ENCODE measurements around the gene FAM216B. TPM values are rescaled to one million over a fixed set of nuclear protein-coding genes. Genes with fewer than 3 reads are reported as not detected.
"Not testable (repeated sequence)": the region's sequence is repeated elsewhere in the genome, so short reads cannot be mapped to it uniquely, and the experiment has no call there.

The FAM216B gene
- total and polyA plus RNA-seq, 2 donors: 0.05 to 0.14 TPM

DNA sequence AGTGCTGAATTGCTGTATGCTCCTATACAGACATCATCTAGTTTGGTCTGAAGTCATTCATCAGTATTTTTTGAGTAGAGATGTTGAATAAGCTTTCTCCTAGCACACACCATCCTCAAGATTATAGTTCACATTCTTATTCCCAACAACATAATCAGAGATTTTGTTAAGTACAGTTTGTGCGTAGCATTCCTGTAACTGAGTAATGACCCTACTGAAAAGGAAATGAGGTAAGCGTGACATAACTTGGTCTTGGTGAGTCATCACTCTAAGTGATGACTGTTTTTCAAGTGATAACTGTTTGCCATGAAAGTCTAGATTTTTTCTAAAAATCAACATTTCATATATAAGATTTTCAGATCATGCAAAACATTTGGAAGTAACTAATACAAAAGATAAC is 18.5 kb upstream of the FAM216B start:
- Histone ChIP-seq H3K9me3 (ENCODE audit: control insufficient read depth in 2 of 2, insufficient read depth in 1 of 2, low read length in 1 of 2) (no peaks in the 10 kb centered on the region), H3K27ac (ENCODE audit: low read depth in 1 of 2, low read length in 1 of 2) (no peak overlapping the region), H3K27me3 (ENCODE audit: control insufficient read depth in 2 of 2, insufficient read depth in 1 of 2, low read length in 1 of 2) (no peaks in the 10 kb centered on the region), H3K4me3 (ENCODE audit: low read length in 2 of 2) (no peak overlapping the region), H3K36me3 (ENCODE audit: control insufficient read depth in 2 of 2, insufficient read depth in 2 of 2, low read length in 1 of 2) (no peaks in the 10 kb centered on the region), H3K4me1 (ENCODE audit: control insufficient read depth in 2 of 2, insufficient read depth in 2 of 2, low read length in 2 of 2) (no peaks in the 10 kb centered on the region)
- DNase-seq (ENCODE audit: low read depth in 6 of 9, low spot score in 9 of 9): no peak
- WGBS: 97% methylated on average over 2 of the region's 2 CpGs

- DNase-seq (ENCODE audit: low read depth in 6 of 9, low spot score in 9 of 9): no peak
- H3K4me1 ChIP-seq (ENCODE audit: control insufficient read depth in 2 of 2, insufficient read depth in 2 of 2, low read length in 2 of 2): no peaks in the 10 kb centered on the region
- WGBS: 95% methylated on average over 1 of the region's 1 CpG
- H3K4me3 ChIP-seq (ENCODE audit: low read length in 2 of 2): no peak overlapping the region
- H3K27me3 ChIP-seq (ENCODE audit: control insufficient read depth in 2 of 2, insufficient read depth in 1 of 2, low read length in 1 of 2): no peaks in the 10 kb centered on the region
- no peak overlapping the region for H3K27ac ChIP-seq (ENCODE audit: low read depth in 1 of 2, low read length in 1 of 2)
- H3K9me3 ChIP-seq (ENCODE audit: control insufficient read depth in 2 of 2, insufficient read depth in 1 of 2, low read length in 1 of 2): no peaks in the 10 kb centered on the region
- no peaks in the 10 kb centered on the region for H3K36me3 ChIP-seq (ENCODE audit: control insufficient read depth in 2 of 2, insufficient read depth in 2 of 2, low read length in 1 of 2)
These were observed 15.4 kb upstream of the FAM216B start for GRCh38 chr13:42766016-42766415.

DNA sequence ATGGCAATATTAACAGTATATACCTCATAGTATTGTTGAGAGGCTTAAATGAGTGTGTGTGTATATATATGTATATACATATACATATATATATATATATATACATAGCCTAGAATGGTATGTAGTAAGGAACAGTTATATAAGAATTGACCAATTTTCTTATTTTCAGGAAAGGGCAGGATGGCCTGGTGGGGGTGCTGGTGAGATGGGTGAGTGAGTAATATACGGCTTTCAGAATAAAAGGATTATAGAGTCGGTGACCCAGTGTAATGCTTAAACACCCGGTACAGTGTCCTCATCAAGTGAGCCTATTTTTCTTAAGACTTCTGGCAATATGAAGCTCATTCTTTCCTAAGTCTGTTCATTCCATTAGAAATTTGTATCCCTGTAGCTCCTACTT is 11.7 kb upstream of the FAM216B start:
- no peaks in the 10 kb centered on the region for H3K9me3 ChIP-seq (ENCODE audit: control insufficient read depth in 2 of 2, insufficient read depth in 1 of 2, low read length in 1 of 2)
- WGBS: 96% methylated on average over 3 of the region's 3 CpGs
- no peak overlapping the region for H3K27ac ChIP-seq (ENCODE audit: low read depth in 1 of 2, low read length in 1 of 2)
- no peak overlapping the region for H3K4me3 ChIP-seq (ENCODE audit: low read length in 2 of 2)
- H3K36me3 ChIP-seq (ENCODE audit: control insufficient read depth in 2 of 2, insufficient read depth in 2 of 2, low read length in 1 of 2): no peaks in the 10 kb centered on the region
- H3K4me1 ChIP-seq (ENCODE audit: control insufficient read depth in 2 of 2, insufficient read depth in 2 of 2, low read length in 2 of 2): no peaks in the 10 kb centered on the region
- H3K27me3 ChIP-seq (ENCODE audit: control insufficient read depth in 2 of 2, insufficient read depth in 1 of 2, low read length in 1 of 2): no peaks in the 10 kb centered on the region
- no peak for DNase-seq (ENCODE audit: low read depth in 6 of 9, low spot score in 9 of 9)

DNA sequence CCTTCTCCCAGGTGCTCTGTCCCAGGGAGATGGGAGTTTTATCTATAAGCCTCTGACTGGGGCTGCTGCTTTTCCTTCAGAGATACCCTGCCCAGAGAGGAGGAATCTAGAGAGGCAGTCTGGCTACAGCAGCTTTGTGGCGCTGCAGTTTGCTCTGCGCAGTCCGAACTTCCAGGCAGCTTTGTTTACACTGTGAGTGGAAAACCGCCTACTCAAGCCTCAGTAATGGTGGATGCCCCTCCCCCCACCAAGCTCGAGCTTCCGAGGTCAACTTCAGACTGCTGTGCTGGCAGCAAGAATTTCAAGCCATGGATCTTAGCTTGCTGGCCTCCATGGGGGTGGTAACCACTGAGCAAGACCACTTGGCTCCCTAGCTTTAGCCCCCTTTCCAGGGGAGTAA is 4.8 kb upstream of the FAM216B start:
- H3K36me3 ChIP-seq (ENCODE audit: control insufficient read depth in 2 of 2, insufficient read depth in 2 of 2, low read length in 1 of 2); DNase-seq (ENCODE audit: low read depth in 6 of 9, low spot score in 9 of 9); H3K9me3 ChIP-seq (ENCODE audit: control insufficient read depth in 2 of 2, insufficient read depth in 1 of 2, low read length in 1 of 2): not testable (repeated sequence)

GRCh38 chr13:42777467-42777866 is 3.9 kb upstream of the FAM216B start:
- Histone ChIP-seq H3K27me3 (ENCODE audit: control insufficient read depth in 2 of 2, insufficient read depth in 1 of 2, low read length in 1 of 2) (no peaks in the 10 kb centered on the region), H3K9me3 (ENCODE audit: control insufficient read depth in 2 of 2, insufficient read depth in 1 of 2, low read length in 1 of 2) (peaks cover 0 to 4% of the 10 kb centered on the region in 2 donors), H3K36me3 (ENCODE audit: control insufficient read depth in 2 of 2, insufficient read depth in 2 of 2, low read length in 1 of 2) (no peaks in the 10 kb centered on the region), H3K27ac (ENCODE audit: low read depth in 1 of 2, low read length in 1 of 2) (no peak overlapping the region), H3K4me1 (ENCODE audit: control insufficient read depth in 2 of 2, insufficient read depth in 2 of 2, low read length in 2 of 2) (no peaks in the 10 kb centered on the region), H3K4me3 (ENCODE audit: low read length in 2 of 2) (no peak overlapping the region)
- DNase-seq (ENCODE audit: low read depth in 6 of 9, low spot score in 9 of 9): no peak
- 87% methylated on average over 5 of the region's 5 CpGs for WGBS

More for the DNA sequence above, 4.8 kb upstream of the FAM216B start:
- H3K4me1 ChIP-seq (ENCODE audit: control insufficient read depth in 2 of 2, insufficient read depth in 2 of 2, low read length in 2 of 2); H3K27me3 ChIP-seq (ENCODE audit: control insufficient read depth in 2 of 2, insufficient read depth in 1 of 2, low read length in 1 of 2); H3K27ac ChIP-seq (ENCODE audit: low read depth in 1 of 2, low read length in 1 of 2); H3K4me3 ChIP-seq (ENCODE audit: low read length in 2 of 2): not testable (repeated sequence)
- 96% methylated on average over 6 of the region's 6 CpGs for WGBS

- H3K4me3 ChIP-seq (ENCODE audit: low read length in 2 of 2): no peak overlapping the region
- no peaks in the 10 kb centered on the region for H3K4me1 ChIP-seq (ENCODE audit: control insufficient read depth in 2 of 2, insufficient read depth in 2 of 2, low read length in 2 of 2)
- no peak for DNase-seq (ENCODE audit: low read depth in 6 of 9, low spot score in 9 of 9)
- no peaks in the 10 kb centered on the region for H3K36me3 ChIP-seq (ENCODE audit: control insufficient read depth in 2 of 2, insufficient read depth in 2 of 2, low read length in 1 of 2)
- H3K27me3 ChIP-seq (ENCODE audit: control insufficient read depth in 2 of 2, insufficient read depth in 1 of 2, low read length in 1 of 2): no peaks in the 10 kb centered on the region
- no peak overlapping the region for H3K27ac ChIP-seq (ENCODE audit: low read depth in 1 of 2, low read length in 1 of 2)
- peaks cover 0 to 4% of the 10 kb centered on the region in 2 donors for H3K9me3 ChIP-seq (ENCODE audit: control insufficient read depth in 2 of 2, insufficient read depth in 1 of 2, low read length in 1 of 2)
- 100% methylated on average over 1 of the region's 1 CpG for WGBS
These were observed 1.3 kb upstream of the FAM216B start for GRCh38 chr13:42780044-42780443.

GRCh38 chr13:42786715-42787114 is 5.3 kb downstream of the FAM216B start:
- no peaks in the 10 kb centered on the region for H3K36me3 ChIP-seq (ENCODE audit: control insufficient read depth in 2 of 2, insufficient read depth in 2 of 2, low read length in 1 of 2)
- H3K27ac ChIP-seq (ENCODE audit: low read depth in 1 of 2, low read length in 1 of 2): no peak overlapping the region
- no peaks in the 10 kb centered on the region for H3K27me3 ChIP-seq (ENCODE audit: control insufficient read depth in 2 of 2, insufficient read depth in 1 of 2, low read length in 1 of 2)
- no peak for DNase-seq (ENCODE audit: low read depth in 6 of 9, low spot score in 9 of 9)
- no peak overlapping the region for H3K4me3 ChIP-seq (ENCODE audit: low read length in 2 of 2)
- no peaks in the 10 kb centered on the region for H3K4me1 ChIP-seq (ENCODE audit: control insufficient read depth in 2 of 2, insufficient read depth in 2 of 2, low read length in 2 of 2)
- H3K9me3 ChIP-seq (ENCODE audit: control insufficient read depth in 2 of 2, insufficient read depth in 1 of 2, low read length in 1 of 2): no peaks in the 10 kb centered on the region
- WGBS: 91% methylated on average over 7 of the region's 7 CpGs

DNA sequence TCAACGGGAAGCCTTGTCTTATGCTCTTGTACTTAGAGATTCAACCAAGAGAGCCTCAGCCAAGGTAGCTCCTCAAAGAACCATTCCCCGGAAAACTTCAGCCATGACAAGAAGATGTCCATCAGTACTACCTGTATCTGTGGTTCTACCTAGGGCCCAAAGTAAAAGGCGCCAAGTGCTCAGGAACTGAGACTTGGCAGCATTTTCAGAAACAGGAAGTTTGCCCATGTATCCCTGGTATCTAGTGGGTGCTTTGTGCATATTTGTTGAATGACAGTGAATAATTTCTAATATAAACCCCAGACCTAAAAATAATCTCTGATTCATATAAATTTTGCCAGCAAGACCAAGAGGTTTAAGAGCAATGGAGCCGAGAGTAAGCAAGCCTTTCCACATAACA is 7.2 kb downstream of the FAM216B start:
- no peaks in the 10 kb centered on the region for H3K36me3 ChIP-seq (ENCODE audit: control insufficient read depth in 2 of 2, insufficient read depth in 2 of 2, low read length in 1 of 2)
- H3K9me3 ChIP-seq (ENCODE audit: control insufficient read depth in 2 of 2, insufficient read depth in 1 of 2, low read length in 1 of 2): no peaks in the 10 kb centered on the region
- 97% methylated on average over 4 of the region's 4 CpGs for WGBS
- no peaks in the 10 kb centered on the region for H3K27me3 ChIP-seq (ENCODE audit: control insufficient read depth in 2 of 2, insufficient read depth in 1 of 2, low read length in 1 of 2)
- DNase-seq (ENCODE audit: low read depth in 6 of 9, low spot score in 9 of 9): no peak
- no peak overlapping the region for H3K4me3 ChIP-seq (ENCODE audit: low read length in 2 of 2)
- H3K4me1 ChIP-seq (ENCODE audit: control insufficient read depth in 2 of 2, insufficient read depth in 2 of 2, low read length in 2 of 2): no peaks in the 10 kb centered on the region
- no peak overlapping the region for H3K27ac ChIP-seq (ENCODE audit: low read depth in 1 of 2, low read length in 1 of 2)

DNA sequence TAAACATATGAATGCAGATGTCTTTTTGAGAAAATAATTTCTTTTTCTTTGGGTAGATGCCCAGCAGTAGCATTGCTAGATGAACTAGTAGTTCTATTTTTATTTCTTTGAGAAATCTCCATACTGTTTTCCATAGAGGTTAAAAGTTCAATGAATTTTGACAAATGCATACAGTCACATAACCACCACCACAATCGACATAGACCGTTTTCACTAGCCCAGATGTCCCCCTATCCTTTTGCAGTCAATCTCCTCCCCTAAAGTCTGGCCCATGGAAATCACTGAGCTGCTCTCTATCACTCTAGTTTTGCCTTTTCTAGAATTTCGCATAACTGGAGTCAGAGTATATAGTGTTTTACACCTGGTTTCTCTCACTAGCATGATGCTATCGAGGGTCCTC is 10.8 kb downstream of the FAM216B start:
- 97% methylated on average over 4 of the region's 4 CpGs for WGBS
- Histone ChIP-seq H3K4me3 (ENCODE audit: low read length in 2 of 2) (no peak overlapping the region), H3K36me3 (ENCODE audit: control insufficient read depth in 2 of 2, insufficient read depth in 2 of 2, low read length in 1 of 2) (no peaks in the 10 kb centered on the region), H3K27ac (ENCODE audit: low read depth in 1 of 2, low read length in 1 of 2) (no peak overlapping the region), H3K27me3 (ENCODE audit: control insufficient read depth in 2 of 2, insufficient read depth in 1 of 2, low read length in 1 of 2) (no peaks in the 10 kb centered on the region), H3K9me3 (ENCODE audit: control insufficient read depth in 2 of 2, insufficient read depth in 1 of 2, low read length in 1 of 2) (no peaks in the 10 kb centered on the region), H3K4me1 (ENCODE audit: control insufficient read depth in 2 of 2, insufficient read depth in 2 of 2, low read length in 2 of 2) (peaks cover 0 to 8% of the 10 kb centered on the region in 2 donors)
- DNase-seq (ENCODE audit: low read depth in 6 of 9, low spot score in 9 of 9): no peak

All from thymus (tissue), 11 donors.